Measurements from ENCODE around the gene NSMCE4A.
"Not testable (repeated sequence)": the region's sequence is repeated elsewhere in the genome, so short reads cannot be mapped to it uniquely, and the experiment has no call there.

The NSMCE4A gene, protein sequence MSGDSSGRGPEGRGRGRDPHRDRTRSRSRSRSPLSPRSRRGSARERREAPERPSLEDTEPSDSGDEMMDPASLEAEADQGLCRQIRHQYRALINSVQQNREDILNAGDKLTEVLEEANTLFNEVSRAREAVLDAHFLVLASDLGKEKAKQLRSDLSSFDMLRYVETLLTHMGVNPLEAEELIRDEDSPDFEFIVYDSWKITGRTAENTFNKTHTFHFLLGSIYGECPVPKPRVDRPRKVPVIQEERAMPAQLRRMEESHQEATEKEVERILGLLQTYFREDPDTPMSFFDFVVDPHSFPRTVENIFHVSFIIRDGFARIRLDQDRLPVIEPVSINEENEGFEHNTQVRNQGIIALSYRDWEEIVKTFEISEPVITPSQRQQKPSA

DNA sequence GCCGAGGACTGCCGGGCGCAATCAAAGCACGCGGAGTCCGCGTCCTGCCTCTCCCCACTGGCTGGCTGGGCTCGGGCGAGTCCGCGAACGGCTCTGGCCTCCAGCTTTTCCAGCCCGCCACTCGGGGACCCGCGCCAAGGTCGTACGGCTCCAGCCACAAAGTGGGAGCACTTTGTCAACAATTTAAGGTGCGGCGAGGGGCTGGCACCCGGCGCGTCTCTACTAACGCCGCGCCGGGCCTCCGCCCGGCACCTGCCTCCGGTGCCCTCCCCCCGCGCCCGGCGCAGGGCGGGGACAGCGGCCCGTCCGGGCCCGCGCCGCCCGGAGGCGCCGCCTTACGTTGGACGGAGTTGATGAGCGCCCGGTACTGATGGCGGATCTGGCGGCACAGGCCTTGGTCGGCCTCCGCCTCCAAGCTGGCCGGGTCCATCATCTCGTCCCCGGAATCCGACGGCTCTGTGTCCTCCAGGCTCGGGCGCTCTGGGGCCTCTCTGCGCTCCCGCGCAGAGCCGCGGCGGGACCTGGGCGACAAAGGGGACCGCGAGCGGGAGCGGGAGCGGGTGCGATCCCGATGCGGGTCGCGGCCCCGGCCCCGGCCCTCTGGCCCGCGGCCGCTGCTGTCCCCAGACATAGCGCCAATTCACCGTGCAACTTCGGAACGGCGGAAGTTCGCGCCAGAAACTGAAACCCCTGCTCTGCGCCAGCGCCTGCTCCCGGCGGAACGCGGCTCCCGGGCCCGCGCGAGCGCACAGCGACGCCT, at the start of gene NSMCE4A:
NSMCE4A (minus strand) TSS at position 683 of the 760 bp plus-strand sequence; CDS start at position 631, 52 bp downstream.
- peak; percentile 72 for DNase-seq (ENCODE audit: low spot score)

DNA sequence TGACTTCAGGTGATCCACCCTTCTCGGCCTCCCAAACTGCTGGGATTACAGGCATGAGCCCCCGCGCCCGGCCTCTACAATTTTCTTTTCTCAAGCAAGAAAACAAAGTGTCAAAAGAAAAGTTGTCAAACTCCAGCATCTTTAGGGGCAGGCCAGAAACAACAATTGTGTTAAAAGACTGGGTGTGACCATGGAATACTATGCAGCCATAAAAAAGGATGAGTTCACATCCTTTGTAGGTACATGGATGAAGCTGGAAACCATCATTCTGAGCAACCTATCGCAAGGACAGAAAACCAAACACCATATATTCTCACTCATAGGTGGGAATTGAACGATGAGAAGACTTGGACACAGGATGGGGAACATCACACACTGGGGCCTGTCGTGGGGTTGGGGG, 48.2 kb upstream of the NSMCE4A start:
- DNase-seq (ENCODE audit: low spot score): not testable (repeated sequence)

DNA sequence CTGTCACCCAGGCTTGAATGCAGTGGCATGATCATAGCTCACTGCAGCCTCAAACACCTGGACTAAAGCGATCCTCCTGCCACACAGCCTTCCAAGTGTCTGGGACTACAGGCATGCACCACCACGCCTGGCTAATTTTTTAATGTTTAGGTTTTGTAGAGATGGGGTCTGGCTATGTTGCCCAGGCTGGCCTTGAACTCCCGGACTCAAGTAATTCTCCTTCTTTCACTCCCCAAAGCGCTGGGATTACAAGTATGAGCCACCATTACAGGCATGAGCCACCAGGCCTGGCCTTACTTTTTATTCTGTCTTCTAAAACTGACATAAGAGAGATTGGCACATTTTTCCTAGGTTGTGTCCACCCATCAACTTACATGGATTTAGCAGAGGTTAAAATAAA, 47.3 kb upstream of the NSMCE4A start:
- no peak for DNase-seq (ENCODE audit: low spot score)

DNA sequence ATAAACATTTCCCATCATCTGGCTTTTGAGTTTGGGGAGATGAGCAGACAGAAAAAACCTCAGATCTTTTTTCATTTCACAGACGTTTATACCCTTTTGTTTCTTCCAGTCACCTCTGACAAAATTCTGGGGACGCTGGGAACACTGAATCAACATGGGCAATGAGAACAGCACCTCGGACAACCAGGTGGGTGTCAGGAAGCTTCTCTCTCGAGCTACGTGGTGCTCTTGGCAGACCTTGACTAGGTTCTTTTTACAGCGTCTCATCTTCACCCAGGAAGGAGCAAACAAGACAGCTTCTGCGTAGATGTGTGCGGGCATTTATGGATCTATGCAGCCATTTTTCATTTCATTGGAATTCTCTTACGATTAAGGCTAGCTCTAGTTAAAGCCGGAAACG, 46.8 kb upstream of the NSMCE4A start:
- no peak for DNase-seq (ENCODE audit: low spot score)

DNA sequence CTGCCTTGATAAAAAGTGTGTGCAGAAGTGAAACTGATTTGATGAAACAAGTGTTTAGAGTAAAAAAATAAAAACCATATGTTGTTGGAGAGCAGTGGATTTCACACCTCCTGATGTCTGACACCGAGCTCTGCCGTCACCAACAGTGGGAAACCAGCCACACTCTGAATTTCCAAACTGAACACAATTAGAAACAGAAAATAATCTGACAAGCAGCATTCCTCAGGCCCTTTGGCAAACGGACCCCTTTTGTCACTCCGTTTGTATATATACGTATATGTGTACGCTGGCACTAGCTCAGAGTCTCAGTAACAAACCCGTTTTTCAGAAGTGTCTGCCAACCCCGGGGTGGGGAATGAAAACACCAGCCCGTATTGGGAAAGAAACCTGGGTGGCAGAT, 46.4 kb upstream of the NSMCE4A start:
- DNase-seq (ENCODE audit: low spot score): peak; percentile 20

DNA sequence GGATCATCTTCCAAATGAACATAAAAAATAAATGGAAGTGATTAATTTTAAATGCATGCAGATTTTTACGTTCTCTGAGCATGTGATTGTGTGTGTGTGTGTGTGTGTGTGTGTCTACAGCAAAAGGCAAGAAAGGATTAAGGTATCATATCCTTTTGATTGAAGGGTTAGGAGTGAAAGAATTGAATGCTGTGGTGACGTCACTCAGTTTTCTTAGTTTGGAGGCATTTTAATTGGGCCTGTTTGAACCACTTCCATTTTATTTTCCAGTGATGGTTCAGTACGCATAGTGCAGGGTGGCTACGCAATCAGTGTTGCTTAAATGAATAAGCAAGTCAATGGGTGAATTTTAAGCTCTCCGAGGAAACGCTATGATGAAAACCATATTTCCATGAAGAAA, 45.2 kb upstream of the NSMCE4A start:
- no peak for DNase-seq (ENCODE audit: low spot score)

DNA sequence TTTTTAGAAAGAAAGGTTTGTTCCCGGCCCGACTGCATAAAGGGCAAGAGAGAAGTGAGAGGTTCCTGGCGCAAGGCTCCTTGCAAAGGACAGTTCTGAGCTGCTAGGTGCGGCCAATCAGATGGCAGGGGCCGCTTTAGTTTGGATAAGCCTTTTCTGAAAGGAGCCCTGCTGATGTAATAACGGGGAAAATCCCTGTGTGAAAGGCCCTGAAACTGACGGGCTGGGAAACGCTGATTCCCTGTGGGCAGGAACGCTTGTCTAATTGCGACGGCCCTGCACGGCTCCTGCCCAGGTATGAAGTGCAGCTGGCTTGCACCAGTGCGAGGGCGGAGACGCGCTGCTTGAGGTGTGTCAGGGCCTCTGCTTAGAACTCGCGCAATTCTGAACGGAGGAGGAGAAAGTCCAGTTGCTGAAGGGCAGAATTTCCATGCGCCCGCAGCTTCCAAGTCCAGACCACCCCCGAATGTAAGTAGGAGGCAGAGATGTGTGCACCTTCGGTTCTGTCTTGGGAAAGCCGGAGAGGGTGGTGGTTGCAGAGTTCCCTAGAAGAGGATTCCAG, 44.5 kb upstream of the NSMCE4A start:
- DNase-seq (ENCODE audit: low spot score): no peak

DNA sequence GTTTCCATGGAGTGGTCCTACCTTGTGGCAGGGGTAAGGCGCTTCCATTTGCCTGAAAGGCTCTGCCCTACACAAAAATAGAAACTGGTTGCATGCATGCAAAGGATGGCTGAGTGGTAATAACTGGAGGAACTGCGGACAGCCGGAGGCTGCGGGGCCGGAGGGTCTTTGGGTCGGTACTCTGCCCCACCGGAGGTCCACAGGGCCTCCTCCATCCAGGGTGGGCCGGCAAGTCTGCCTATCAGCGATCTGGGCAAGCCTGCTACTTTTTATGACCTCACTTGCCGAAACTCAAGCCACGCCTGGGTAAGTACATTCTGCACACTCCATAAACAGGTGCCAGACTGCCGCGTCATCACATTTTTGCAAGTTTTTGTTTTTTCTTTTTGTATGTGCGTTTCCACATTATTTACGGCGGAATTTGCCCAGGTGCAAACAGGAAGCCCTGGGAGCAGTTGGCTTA, 44.0 kb upstream of the NSMCE4A start:
- no peak for DNase-seq (ENCODE audit: low spot score)

DNA sequence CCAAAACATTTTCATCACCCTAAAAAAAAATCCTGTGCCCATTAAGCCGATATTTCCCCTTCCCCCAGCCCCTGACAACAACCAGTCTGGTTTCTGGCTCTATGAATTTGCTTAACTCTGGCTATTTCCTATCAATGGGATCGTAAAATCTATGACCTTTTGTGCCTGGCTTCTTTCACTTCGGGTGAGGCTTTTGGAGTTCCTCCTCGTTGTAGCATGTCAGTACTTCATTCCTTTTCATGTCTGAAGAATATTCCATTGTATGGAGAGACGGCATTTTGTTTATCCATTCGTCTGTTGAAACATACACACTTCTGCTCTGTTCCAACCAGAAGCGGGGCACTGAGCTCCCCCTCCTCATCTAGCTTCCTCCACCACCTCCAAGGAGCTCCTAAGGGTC, 43.5 kb upstream of the NSMCE4A start:
- DNase-seq (ENCODE audit: low spot score): no peak

DNA sequence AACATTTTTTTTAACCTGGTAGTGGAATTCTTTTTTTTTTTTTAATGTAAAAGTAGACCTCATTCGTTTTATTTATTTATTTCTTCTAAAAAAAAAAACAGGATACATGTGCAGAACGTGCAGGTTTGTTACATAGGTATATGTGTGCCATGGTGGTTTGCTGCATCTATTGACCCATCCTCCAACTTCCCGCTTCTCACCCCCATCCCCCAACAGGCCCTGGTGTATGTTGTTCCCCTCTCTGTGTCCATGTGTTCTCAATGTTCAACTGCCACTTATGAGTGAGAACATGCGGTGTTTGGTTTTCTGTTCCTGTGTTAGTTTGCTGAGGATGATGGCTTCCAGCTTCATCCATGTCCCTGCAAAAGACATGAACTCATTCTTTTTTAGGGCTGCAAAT, 42.9 kb upstream of the NSMCE4A start:
- DNase-seq (ENCODE audit: low spot score): not testable (repeated sequence)

DNA sequence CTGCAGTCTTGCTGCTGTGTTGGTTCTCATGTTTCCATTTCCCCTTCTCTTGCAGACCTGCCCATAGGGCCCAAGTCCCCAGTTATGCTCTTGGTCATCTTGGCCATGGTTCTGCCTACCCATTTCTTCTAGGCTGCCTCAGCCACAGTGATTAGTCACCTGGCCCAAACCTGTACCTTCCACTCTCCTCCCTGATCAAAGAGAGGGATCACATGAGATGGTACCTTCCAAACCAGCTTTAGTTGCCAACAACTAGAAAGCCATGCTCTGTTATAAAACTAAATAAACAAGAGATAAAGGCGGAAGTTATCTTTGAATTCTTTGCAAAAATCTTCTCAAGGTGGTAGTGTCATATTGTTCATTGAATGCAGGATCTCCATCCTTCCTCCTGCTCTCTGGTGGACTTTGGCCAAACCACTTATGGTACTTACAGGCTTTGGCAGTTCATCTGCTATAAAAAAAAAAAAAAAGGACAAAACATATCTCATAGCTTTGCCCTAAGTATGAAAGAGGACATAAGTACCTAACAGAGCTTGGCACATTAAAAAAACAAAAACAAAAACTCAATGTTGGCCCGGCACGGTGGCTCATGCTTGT, 39.7 kb upstream of the NSMCE4A start:
- DNase-seq (ENCODE audit: low spot score): no peak

DNA sequence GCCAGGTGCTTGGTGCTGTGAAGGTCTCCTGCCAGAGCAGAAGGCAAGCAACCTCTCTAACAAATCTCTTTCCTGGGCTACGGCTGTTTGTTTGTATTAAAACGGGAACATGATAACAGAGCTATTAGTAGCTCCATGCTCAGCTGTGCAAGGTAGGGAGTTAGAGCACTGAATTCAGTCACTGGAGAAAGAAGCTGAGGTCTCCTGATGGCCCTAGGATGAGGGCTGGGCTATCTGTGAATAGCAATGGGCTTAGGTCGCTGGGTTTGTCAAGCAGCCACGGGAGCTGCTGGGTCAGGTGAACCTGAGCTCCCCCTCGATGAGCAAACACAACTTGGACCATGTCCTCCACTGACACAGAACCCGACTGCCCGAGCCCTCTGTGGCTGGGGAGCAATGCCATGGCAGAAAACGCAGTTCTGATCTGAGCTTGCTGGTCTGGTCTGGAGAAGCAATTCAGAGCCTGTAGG, 38.3 kb upstream of the NSMCE4A start:
- DNase-seq (ENCODE audit: low spot score): no peak

DNA sequence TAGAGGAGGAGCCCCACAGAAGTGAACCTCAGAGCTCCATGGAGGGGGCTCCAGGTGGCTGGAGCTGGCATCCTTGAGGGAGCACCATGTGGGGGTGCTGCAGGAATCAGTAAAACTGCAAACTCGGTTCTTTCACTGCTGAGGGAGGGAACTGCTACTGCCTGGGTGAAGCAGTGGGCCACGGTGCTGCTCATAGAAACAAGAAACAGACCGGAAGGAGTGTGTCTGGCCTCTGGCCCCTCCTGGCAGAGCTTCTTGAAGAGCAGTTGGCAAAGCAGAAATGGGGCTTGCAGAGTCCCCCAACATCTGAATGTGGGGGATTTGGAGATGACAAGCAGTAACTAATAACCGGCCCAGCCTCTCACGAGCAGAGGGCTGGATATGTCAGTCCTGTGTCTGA, 37.7 kb upstream of the NSMCE4A start:
- no peak for DNase-seq (ENCODE audit: low spot score)

DNA sequence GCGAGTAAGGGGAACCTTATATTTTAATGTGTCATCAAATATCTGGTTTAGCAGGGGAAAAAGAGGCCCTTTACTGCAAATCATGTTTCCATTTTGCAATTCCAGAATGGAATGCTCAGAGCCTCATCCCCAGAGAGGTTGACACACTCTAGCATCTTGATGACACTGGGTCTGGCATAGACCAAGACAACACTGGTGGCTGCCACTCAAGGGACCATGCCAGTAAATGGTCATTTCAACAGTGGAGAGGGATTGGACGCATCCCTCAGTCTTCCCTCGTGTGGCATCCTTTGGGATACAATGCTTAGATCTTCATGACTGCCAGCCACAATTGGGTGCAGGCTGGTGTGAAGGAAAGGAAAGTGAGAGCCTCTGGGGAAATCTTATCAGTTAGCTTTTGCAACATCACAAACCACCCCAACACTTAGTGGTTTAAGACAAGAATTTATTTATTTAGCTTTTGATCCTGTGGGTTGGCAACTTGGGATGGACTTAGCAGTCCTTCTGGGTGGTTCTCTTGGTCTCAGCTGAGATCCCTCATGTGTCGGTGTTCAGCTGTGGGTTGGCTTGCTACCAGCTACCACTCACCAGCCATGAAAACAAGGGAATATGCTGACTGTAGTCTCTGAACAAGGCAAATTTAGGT, 35.5 kb upstream of the NSMCE4A start:
- no peak for DNase-seq (ENCODE audit: low spot score)

DNA sequence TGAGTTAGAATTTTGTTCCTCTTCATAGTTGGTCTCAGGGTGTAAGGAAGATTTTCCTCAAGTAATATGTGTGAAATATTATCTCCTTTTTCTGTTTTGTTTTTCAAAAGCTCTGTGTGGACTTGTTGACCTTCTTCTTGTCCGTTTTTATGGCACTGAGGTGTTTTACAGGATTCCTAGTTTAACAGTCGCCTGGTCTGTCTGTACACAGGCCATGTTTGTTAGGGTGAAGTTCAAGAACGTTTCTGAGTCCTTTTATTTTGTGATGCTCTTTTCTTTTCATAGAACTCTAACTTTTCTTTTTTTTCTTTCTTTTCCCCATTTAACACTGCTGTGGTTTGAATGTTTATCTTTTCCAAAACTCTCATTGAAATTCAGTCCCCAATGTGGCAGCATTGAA, 32.4 kb upstream of the NSMCE4A start:
- no peak for DNase-seq (ENCODE audit: low spot score)

DNA sequence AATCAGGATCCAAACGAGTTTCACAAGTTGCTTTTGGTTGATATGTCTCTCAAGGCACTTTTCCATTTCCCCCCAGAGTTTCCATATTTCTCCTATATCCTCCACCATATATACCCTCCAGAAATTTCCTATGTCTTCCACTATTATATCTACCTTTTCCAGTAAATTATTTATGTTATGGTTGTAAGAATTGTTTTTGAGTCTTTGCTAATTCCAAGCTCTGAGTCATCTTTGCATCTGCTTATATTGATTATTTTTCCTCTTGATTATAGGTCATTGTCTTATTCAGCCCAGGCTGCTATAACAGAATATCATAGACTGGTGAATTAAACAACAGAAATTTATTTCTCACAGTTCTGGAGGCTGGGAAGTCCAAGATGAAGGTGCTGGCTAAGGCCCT, 26.7 kb upstream of the NSMCE4A start:
- DNase-seq (ENCODE audit: low spot score): no peak

DNA sequence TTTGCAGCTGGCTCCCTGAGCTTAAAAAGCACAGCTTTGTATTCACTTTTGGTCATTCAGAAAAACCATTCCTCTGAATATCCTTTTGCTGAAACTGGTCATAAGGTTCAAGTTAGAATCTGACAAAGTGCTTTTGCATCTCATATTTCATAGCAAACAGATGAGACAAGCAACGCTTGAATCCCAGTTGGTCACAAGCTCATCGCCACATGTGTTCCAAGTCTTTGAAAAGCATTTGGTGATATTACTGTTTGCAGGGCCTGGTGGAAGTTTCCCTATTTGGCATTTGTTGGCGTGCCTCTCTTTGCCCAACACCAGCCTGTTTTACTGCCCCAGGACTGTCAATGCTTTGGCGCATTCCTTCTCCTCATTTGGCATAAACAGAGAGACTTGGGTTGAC, 24.3 kb upstream of the NSMCE4A start:
- DNase-seq (ENCODE audit: low spot score): no peak

DNA sequence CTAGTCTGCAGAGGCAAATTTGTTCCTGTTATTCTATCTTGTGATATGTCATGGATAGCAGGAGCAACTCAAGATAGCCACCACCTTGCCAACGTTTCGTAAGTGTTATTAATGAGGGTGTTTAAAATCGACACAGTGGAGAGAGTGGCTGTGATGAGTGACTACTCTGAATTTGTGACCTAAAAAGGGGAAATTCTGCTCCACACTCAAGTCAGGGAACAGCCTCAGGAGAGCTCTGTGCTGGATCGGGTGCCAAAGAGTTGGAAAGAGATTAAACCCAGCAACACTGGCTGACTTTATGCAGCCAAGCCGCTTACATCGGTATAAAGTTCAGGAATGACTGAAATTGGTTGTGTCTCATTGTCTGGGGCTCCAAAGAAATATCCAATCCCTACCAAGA, 23.4 kb upstream of the NSMCE4A start:
- DNase-seq (ENCODE audit: low spot score): no peak

DNA sequence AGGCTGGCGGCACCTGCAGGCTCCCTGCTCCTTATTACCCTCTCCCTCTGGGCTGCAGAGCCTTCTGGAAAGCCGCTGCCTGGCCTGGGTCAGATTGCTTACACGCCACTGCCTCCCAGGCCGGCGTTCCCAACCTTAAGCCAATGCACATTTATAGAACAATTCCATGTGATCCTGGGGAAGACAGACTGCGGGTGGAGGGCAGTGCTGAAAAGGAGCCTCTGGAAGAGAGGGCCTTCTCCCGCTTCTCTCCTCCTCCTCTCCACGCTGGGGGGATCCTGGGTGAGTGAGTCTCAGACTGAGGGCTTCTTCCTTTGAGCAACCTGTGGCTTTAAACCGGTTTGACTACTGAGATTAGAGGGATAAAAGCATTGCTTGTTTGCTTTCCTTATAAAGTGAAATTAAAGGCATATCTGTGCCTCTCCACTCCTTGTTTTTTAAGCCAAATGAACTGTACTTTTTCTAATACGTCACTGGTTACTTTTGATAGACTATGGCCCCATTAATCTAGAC, 19.5 kb upstream of the NSMCE4A start:
- DNase-seq (ENCODE audit: low spot score): peak; percentile 31

DNA sequence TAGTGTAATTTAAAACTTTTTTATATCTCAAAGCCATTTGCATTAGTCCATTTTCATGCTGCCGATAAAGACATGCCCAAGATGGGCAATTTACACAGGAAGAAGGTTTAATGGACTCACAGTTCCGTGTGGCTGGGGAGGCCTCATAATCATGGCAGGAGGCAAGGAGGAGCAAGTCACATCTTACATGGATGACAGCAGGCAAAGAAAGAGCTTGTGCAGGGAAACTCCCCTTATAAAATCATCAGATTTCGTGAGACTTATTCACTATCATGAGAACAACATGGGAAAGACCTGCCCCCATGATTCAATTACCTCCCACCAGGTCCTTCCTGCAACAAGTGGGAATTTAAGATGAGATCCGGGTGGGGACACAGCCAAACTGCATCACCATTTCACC, 16.7 kb upstream of the NSMCE4A start:
- DNase-seq (ENCODE audit: low spot score): not testable (repeated sequence)

DNA sequence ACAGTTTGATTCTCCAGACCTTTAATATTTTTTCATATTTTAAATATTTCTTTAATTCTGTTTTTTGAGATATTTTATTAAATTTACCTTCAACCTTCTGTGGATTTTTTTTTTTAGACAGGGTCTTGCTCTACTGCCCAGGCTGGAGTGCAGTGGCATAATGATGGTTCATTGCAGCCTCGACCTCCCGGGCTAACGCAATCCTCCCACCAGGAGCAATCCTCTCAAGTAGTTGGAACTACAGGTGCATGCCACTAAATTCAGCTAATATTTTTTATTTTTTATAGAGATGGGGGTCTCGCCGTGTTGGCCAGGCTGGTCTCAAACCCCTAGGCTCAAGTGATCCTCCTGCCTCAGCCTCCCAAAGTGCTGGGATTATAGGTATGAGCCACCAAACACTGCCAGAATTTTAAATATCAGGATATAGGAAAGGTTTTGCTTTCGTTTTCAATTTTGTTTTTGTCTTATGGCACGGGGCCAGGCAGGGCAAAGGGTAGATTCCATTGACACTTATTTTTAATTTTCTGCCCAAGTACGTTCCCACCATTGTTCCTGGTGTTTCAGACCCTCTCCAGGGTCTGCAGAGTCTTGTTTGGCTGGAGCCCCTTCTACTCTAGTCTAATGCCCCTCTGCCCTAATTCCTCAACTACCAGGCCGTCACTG, 15.1 kb upstream of the NSMCE4A start:
- no peak for DNase-seq (ENCODE audit: low spot score)

Data from Ammon's horn (tissue), 1 donor.